CMK (cell line): ENCODE results near the gene CDKN2B-AS1.

Experiments
- DNase-seq: peaks from one replicate; pipeline ENCODE4 v3.0.0-alpha.2; 2010; ENCODE audit warnings: low read depth

CDKN2B-AS1 gene

GRCh38 chr9:22005702-22006606, 11.4 kb downstream of the CDKN2B-AS1 start:
- no peak for DNase-seq

GRCh38 chr9:22008384-22008716, 13.8 kb downstream of the CDKN2B-AS1 start:
- DNase-seq: no peak

- no peak for DNase-seq
These were observed 14.3 kb downstream of the CDKN2B-AS1 start, which contains the start of gene CDKN2B for GRCh38 chr9:22008717-22009505. CDKN2B (minus strand) TSS chr9:22009305; CDS start chr9:22008953, 352 bp downstream.

GRCh38 chr9:22009506-22009867, 14.9 kb downstream of the CDKN2B-AS1 start:
- no peak for DNase-seq

- no peak for DNase-seq
These were observed 16.5 kb downstream of the CDKN2B-AS1 start for GRCh38 chr9:22010866-22011625.

- DNase-seq: no peak
These were observed 27.8 kb downstream of the CDKN2B-AS1 start for GRCh38 chr9:22022396-22022795.

- DNase-seq: no peak
These were observed 32.1 kb downstream of the CDKN2B-AS1 start for GRCh38 chr9:22026696-22027095.

GRCh38 chr9:22028394-22028793, 33.8 kb downstream of the CDKN2B-AS1 start:
- DNase-seq: no peak

GRCh38 chr9:22029231-22029630, 34.6 kb downstream of the CDKN2B-AS1 start:
- DNase-seq: no peak

- DNase-seq: no peak
These were observed 35.6 kb downstream of the CDKN2B-AS1 start for GRCh38 chr9:22030101-22030598.

GRCh38 chr9:22031655-22032411, 37.2 kb downstream of the CDKN2B-AS1 start:
- no peak for DNase-seq

GRCh38 chr9:22033012-22033630, 38.5 kb downstream of the CDKN2B-AS1 start:
- DNase-seq: no peak

- DNase-seq: no peak
These were observed 41.0 kb downstream of the CDKN2B-AS1 start for GRCh38 chr9:22035591-22036011.

- DNase-seq: no peak
These were observed 42.5 kb downstream of the CDKN2B-AS1 start for GRCh38 chr9:22036866-22037626.

- no peak for DNase-seq
These were observed 43.5 kb downstream of the CDKN2B-AS1 start for GRCh38 chr9:22037954-22038690.

- no peak for DNase-seq
These were observed 44.7 kb downstream of the CDKN2B-AS1 start for GRCh38 chr9:22039258-22039657.

GRCh38 chr9:22040760-22041159, 46.2 kb downstream of the CDKN2B-AS1 start:
- no peak for DNase-seq

GRCh38 chr9:22041344-22041743, 46.8 kb downstream of the CDKN2B-AS1 start:
- no peak for DNase-seq

- no peak for DNase-seq
These were observed 47.2 kb downstream of the CDKN2B-AS1 start for GRCh38 chr9:22041775-22042174.
